BLaER1 (cell line): ENCODE data around the gene ANTXR1.

Experiments
- H3K27ac ChIP-seq: shearing (Covaris generic); formaldehyde crosslinking; 2 replicates; pipeline ENCODE4 v1.8.1; 2022
- H3K27me3 ChIP-seq: shearing (Covaris generic); formaldehyde crosslinking; 2 replicates; pipeline ENCODE4 v1.8.1; 2022
- H3K36me3 ChIP-seq: shearing (Covaris generic); formaldehyde crosslinking; 2 replicates; pipeline ENCODE4 v1.8.1; 2022
- H3K4me1 ChIP-seq: shearing (Covaris generic); formaldehyde crosslinking; 2 replicates; pipeline ENCODE4 v1.8.1; 2022
- H3K4me2 ChIP-seq: shearing (Covaris generic); formaldehyde crosslinking; 2 replicates; pipeline ENCODE4 v1.8.1; 2022
- H3K4me3 ChIP-seq: shearing (Covaris generic); formaldehyde crosslinking; 2 replicates; pipeline ENCODE4 v1.8.1; 2022
- H3K9ac ChIP-seq: shearing (Covaris generic); formaldehyde crosslinking; 2 replicates; pipeline ENCODE4 v1.8.1; 2022
- H3K9me3 ChIP-seq: shearing (Covaris generic); formaldehyde crosslinking; 2 replicates; pipeline ENCODE4 v1.8.1; 2022
- H4K20me1 ChIP-seq: shearing (Covaris generic); formaldehyde crosslinking; 2 replicates; pipeline ENCODE4 v1.8.1; 2022
- Cebpa-rat ChIP-seq: shearing (Covaris generic); IDR thresholded peaks from 2 replicates; pipeline ENCODE4 v1.8.1; 2022

ANTXR1 gene

DNA sequence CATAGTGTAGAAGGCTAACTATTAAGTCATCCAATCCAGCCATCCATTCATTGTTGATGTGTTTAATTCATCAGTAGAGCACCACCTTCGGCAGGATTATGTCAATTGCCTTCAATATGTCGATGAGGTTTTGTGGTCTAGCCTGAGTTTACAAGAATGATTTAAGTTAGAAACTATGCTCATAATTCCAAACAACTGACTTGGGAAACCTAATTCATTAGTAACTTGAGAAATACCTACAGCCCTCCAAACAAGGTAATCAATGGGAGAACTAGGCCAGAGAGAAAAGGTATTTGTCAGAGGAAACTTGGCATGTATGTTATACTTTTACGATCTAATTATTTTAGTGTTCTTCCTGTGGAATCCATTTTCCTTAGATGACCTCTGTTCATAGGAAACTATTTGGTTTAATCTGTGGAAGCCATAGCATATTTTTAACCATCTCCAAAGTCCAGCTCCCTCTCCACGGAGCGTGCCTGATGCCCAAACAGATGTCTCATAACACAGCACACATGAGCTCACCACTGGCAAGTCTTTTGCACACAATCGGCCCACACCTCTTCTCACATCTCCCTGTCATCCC lies 225.6 kb downstream of the ANTXR1 start:
- no peaks in the 10 kb centered on the region for H3K36me3 ChIP-seq
- TF ChIP-seq Cebpa-rat, result no peak
- no peaks in the 10 kb centered on the region for H4K20me1 ChIP-seq
- H3K9ac ChIP-seq, result no peak overlapping the region
- H3K4me1 ChIP-seq, result no peaks in the 10 kb centered on the region
- H3K4me3 ChIP-seq, result no peak overlapping the region
- no peaks in the 10 kb centered on the region for H3K27me3 ChIP-seq
- H3K4me2 ChIP-seq, result no peak overlapping the region
- H3K27ac ChIP-seq, result no peak overlapping the region
- H3K9me3 ChIP-seq, result no peaks in the 10 kb centered on the region

DNA sequence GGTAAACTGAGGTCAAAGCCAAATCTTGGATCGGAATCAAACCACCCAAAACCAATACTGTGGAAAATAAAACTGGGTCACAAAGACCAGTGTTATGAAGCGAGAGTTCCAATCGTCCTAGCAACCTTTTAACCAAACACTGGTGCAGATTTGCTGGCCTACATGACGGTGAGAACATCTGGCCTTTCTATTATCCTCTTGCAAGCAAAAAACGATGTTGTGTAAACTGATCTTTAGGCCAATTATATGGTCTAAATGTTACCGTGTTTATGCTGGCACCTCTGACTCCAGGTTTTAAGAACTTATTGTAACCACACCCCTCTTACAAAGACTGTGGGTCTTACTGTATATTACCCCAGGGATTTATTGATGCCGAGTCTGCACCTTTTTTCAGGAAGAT lies 228.1 kb downstream of the ANTXR1 start:
- no peak for TF ChIP-seq Cebpa-rat
- Histone ChIP-seq H3K9ac (no peak overlapping the region), H3K4me2 (no peak overlapping the region), H3K27ac (no peak overlapping the region), H3K36me3 (no peaks in the 10 kb centered on the region), H3K9me3 (no peaks in the 10 kb centered on the region), H4K20me1 (no peaks in the 10 kb centered on the region), H3K4me3 (no peak overlapping the region), H3K27me3 (no peaks in the 10 kb centered on the region), H3K4me1 (no peaks in the 10 kb centered on the region)

DNA sequence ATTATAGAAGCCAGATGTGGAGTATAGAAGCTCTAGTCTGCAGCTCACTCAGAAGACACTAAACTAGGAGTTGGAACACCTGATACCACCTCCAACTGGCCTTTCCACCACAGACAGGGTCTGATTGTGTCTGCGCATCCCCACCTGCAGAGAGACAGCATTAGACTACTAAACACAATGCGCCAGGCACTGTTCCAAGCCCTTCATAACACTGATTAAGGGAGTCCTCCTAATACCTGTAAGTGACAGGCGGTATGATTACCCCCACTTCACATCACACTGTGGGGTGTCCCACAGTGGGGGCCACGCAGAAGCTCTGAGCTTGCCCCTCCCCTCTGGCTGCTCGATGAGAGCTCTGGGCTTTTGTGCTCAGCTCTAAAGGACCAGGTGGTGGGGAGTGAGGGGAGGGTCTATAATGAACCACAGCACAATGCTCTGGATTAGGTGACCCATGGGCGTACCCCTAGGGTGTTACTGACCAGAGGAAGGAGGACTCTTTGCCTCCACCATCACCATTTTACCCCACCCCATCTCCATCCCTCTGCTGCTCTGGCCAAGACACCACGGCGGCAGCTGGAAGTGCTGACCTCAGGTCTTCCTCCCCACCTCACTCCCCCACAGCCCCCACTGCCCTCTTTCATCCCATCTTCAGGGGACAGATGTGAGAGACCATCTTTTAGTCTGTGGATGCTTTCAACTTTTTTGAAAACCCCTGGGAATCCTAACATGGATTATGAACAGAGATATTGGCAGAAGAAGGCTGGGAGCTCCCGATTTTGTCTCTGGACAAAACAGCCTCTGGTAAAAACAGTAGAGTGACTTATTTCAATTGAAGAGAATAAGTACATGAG lies 228.9 kb downstream of the ANTXR1 start:
- Histone ChIP-seq H3K4me3 (no peak overlapping the region), H3K4me1 (no peaks in the 10 kb centered on the region), H3K36me3 (no peaks in the 10 kb centered on the region), H4K20me1 (no peaks in the 10 kb centered on the region), H3K4me2 (no peak overlapping the region), H3K9ac (no peak overlapping the region), H3K27me3 (no peaks in the 10 kb centered on the region), H3K27ac (no peak overlapping the region), H3K9me3 (no peaks in the 10 kb centered on the region)
- no peak for TF ChIP-seq Cebpa-rat

DNA sequence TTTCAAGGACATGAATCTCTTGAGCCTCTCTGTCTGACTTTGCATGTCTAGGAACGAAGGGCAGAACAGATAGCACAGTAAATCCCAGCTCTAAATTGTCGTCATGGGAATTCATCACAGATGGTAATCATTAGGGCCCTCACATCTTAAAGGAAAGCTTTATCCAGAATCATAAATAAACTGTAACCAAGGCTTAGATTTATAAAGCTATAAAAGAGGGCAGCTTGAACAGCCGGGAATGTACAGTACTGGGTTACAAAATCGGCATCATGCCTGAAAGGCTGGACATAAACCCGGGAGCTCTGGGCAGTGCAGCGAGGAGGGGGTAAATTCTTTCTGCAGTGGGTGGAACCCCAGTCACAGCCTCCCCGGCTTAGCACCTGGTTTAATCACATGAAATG lies 229.7 kb downstream of the ANTXR1 start:
- Histone ChIP-seq H4K20me1 (no peaks in the 10 kb centered on the region), H3K9ac (no peak overlapping the region), H3K36me3 (no peaks in the 10 kb centered on the region), H3K27me3 (no peaks in the 10 kb centered on the region), H3K9me3 (no peaks in the 10 kb centered on the region), H3K4me1 (no peaks in the 10 kb centered on the region), H3K27ac (no peak overlapping the region), H3K4me2 (no peak overlapping the region), H3K4me3 (no peak overlapping the region)
- no peak for TF ChIP-seq Cebpa-rat

DNA sequence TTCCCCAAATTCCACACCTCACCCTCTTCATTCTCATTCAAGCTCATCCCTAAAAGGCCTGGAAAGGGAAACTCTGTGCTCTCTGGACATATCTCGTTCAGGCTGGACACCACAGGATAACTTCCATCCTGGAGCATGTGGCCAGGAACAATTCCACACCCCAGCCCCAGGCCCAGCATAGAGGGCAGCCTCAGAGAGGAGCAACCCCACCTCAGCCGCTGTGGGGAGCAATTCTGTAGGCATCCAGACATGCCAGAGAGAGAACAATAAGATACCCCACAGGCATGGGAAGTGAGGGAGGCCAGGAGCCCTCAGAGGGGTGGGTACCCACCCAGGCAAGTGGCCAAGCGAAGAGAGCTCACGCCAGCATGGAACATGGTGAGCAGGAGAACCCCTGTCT lies 230.7 kb downstream of the ANTXR1 start:
- no peaks in the 10 kb centered on the region for H4K20me1 ChIP-seq
- H3K4me3 ChIP-seq, result no peak overlapping the region
- no peaks in the 10 kb centered on the region for H3K36me3 ChIP-seq
- H3K4me2 ChIP-seq, result no peak overlapping the region
- no peaks in the 10 kb centered on the region for H3K9me3 ChIP-seq
- H3K27me3 ChIP-seq, result no peaks in the 10 kb centered on the region
- H3K9ac ChIP-seq, result no peak overlapping the region
- no peak overlapping the region for H3K27ac ChIP-seq
- no peak for TF ChIP-seq Cebpa-rat
- no peaks in the 10 kb centered on the region for H3K4me1 ChIP-seq

DNA sequence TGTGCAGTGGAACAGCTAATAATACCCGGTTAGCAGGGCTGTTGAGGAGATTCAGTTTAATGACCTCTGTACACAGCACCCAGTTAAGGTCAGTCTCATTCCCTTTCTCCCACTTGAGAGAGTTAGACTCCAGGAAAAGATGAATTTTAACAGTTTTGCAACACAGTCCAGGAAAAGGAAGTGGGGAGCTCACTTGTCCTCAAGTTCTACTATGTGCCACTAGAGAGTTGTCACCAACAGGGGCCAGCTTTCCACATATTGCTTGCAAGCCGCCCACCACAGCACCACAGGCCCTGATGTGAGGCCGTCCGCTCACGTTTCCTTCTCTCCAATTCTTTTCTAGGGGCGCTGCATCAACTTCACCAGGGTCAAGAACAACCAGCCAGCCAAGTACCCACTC lies 231.9 kb downstream of the ANTXR1 start:
- TF ChIP-seq Cebpa-rat, result no peak
- H4K20me1 ChIP-seq, result no peaks in the 10 kb centered on the region
- no peak overlapping the region for H3K4me2 ChIP-seq
- H3K9me3 ChIP-seq, result no peaks in the 10 kb centered on the region
- no peak overlapping the region for H3K27ac ChIP-seq
- no peak overlapping the region for H3K9ac ChIP-seq
- H3K4me1 ChIP-seq, result no peaks in the 10 kb centered on the region
- no peaks in the 10 kb centered on the region for H3K27me3 ChIP-seq
- H3K36me3 ChIP-seq, result no peaks in the 10 kb centered on the region
- H3K4me3 ChIP-seq, result no peak overlapping the region

DNA sequence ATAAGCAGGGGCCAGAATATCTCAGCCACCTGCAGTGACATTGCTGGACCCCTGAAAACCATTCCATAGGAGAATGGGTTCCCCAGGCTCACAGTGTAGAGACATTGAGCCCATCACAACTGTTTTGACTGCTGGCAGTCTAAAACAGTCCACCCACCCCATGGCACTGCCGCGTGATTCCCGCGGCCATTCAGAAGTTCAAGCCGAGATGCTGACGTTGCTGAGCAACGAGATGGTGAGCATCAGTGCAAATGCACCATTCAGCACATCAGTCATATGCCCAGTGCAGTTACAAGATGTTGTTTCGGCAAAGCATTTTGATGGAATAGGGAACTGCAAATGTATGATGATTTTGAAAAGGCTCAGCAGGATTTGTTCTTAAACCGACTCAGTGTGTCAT lies 234.6 kb downstream of the ANTXR1 start:
- H3K4me3 ChIP-seq, result no peak overlapping the region
- H3K9ac ChIP-seq, result no peak overlapping the region
- no peaks in the 10 kb centered on the region for H3K9me3 ChIP-seq
- no peaks in the 10 kb centered on the region for H3K36me3 ChIP-seq
- TF ChIP-seq Cebpa-rat, result no peak
- H4K20me1 ChIP-seq, result no peaks in the 10 kb centered on the region
- H3K4me1 ChIP-seq, result no peaks in the 10 kb centered on the region
- no peak overlapping the region for H3K4me2 ChIP-seq
- no peaks in the 10 kb centered on the region for H3K27me3 ChIP-seq
- H3K27ac ChIP-seq, result no peak overlapping the region

DNA sequence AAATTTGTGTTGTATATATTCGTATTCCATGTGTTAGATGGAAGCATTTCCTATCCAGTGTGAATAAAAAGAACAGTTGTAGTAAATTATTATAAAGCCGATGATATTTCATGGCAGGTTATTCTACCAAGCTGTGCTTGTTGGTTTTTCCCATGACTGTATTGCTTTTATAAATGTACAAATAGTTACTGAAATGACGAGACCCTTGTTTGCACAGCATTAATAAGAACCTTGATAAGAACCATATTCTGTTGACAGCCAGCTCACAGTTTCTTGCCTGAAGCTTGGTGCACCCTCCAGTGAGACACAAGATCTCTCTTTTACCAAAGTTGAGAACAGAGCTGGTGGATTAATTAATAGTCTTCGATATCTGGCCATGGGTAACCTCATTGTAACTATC lies 235.3 kb downstream of the ANTXR1 start:
- Histone ChIP-seq H3K36me3 (no peaks in the 10 kb centered on the region), H3K27me3 (no peaks in the 10 kb centered on the region), H3K9me3 (no peaks in the 10 kb centered on the region), H4K20me1 (no peaks in the 10 kb centered on the region), H3K4me2 (no peak overlapping the region), H3K4me3 (no peak overlapping the region), H3K27ac (no peak overlapping the region), H3K4me1 (no peaks in the 10 kb centered on the region), H3K9ac (no peak overlapping the region)
- no peak for TF ChIP-seq Cebpa-rat

DNA sequence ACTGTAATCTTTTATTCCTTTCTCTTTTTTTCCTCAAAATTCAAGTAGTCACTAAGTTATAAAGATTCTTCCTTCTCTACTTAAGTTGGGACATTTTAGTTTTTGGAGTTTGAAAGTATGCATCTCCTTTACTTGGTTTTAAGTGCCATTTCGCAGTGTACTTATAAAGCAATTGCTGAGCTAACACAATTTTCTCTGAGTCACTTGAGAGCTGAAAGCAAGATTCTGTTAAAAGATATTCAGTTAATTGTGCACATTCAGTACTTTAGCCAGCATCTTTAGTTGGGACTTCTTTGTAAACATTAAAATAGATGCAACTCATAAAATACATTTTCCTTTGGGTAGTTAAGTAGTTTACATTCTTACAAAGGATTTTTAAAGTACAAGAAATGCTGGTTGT lies 238.0 kb downstream of the ANTXR1 start:
- Histone ChIP-seq H3K4me2 (no peak overlapping the region), H3K27ac (no peak overlapping the region)

DNA sequence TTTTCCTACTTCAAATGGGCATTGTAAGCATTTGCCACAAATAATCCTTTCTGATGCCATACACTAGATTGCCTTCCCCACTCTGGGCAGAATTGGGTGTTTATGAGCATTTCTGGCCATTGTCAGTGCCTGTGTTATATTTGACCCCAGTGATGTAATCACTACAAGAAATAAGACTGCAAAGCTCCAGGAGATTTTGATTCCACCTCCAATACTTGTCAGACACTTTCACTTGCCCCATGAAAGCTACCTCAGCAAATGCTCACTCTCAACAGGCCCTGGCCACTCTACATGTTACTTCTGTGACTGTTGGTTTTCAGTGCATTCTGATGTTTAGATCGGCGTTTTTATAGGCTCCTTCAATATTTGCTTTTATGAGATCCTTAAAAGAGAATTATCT lies 239.0 kb downstream of the ANTXR1 start:
- H3K4me2 ChIP-seq, result no peak overlapping the region
- no peaks in the 10 kb centered on the region for H4K20me1 ChIP-seq
- TF ChIP-seq Cebpa-rat, result no peak
- no peak overlapping the region for H3K4me3 ChIP-seq
- H3K27ac ChIP-seq, result no peak overlapping the region
- no peaks in the 10 kb centered on the region for H3K36me3 ChIP-seq
- no peaks in the 10 kb centered on the region for H3K27me3 ChIP-seq
- no peaks in the 10 kb centered on the region for H3K9me3 ChIP-seq
- H3K4me1 ChIP-seq, result no peaks in the 10 kb centered on the region
- H3K9ac ChIP-seq, result no peak overlapping the region

More for the DNA sequence above, 238.0 kb downstream of the ANTXR1 start:
- no peaks in the 10 kb centered on the region for H3K4me1 ChIP-seq
- H4K20me1 ChIP-seq, result no peaks in the 10 kb centered on the region
- TF ChIP-seq Cebpa-rat, result no peak
- H3K36me3 ChIP-seq, result no peaks in the 10 kb centered on the region
- H3K4me3 ChIP-seq, result no peak overlapping the region
- H3K9ac ChIP-seq, result no peak overlapping the region
- no peaks in the 10 kb centered on the region for H3K9me3 ChIP-seq
- H3K27me3 ChIP-seq, result no peaks in the 10 kb centered on the region
